ENCODE data around the gene AFF3. TPM values are rescaled to one million over a fixed set of nuclear protein-coding genes. Genes with fewer than 3 reads are reported as not detected.

The AFF3 gene
- total RNA-seq, 2 donors from 2014 or later, result 10.8 to 16.2 TPM

- Histone ChIP-seq H3K4me1 (peaks cover 0 to 18% of the 10 kb centered on the region in 2 donors), H3K36me3 (no peaks in the 10 kb centered on the region), H3K27me3 (no peaks in the 10 kb centered on the region), H3K9me3 (no peaks in the 10 kb centered on the region), H3K4me3 (no peak overlapping the region), H3K27ac (no peak overlapping the region)
- no peak for DNase-seq (ENCODE audit: low spot score)
- TF ChIP-seq, protein P1, sequence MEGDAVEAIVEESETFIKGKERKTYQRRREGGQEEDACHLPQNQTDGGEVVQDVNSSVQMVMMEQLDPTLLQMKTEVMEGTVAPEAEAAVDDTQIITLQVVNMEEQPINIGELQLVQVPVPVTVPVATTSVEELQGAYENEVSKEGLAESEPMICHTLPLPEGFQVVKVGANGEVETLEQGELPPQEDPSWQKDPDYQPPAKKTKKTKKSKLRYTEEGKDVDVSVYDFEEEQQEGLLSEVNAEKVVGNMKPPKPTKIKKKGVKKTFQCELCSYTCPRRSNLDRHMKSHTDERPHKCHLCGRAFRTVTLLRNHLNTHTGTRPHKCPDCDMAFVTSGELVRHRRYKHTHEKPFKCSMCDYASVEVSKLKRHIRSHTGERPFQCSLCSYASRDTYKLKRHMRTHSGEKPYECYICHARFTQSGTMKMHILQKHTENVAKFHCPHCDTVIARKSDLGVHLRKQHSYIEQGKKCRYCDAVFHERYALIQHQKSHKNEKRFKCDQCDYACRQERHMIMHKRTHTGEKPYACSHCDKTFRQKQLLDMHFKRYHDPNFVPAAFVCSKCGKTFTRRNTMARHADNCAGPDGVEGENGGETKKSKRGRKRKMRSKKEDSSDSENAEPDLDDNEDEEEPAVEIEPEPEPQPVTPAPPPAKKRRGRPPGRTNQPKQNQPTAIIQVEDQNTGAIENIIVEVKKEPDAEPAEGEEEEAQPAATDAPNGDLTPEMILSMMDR (IDR thresholded peaks at IDR 0.05), result no peak
Observed at GRCh38 chr2:100015849-100016248, 126.5 kb downstream of the AFF3 start.

GRCh38 chr2:100013892-100014677, 128.3 kb downstream of the AFF3 start:
- no peaks in the 10 kb centered on the region for H3K27me3 ChIP-seq
- H3K36me3 ChIP-seq, result no peaks in the 10 kb centered on the region
- H3K4me3 ChIP-seq, result no peak overlapping the region
- TF ChIP-seq, protein P1 (IDR thresholded peaks at IDR 0.05), result peak in 1 of 2 donors; percentile 27
- no peaks in the 10 kb centered on the region for H3K9me3 ChIP-seq
- peaks cover 0 to 18% of the 10 kb centered on the region in 2 donors for H3K4me1 ChIP-seq
- peak; percentile 61 for DNase-seq (ENCODE audit: low spot score)
- peak overlapping the region; percentile 26 to 63 for H3K27ac ChIP-seq

GRCh38 chr2:100012561-100012960, 129.8 kb downstream of the AFF3 start:
- no peak for DNase-seq (ENCODE audit: low spot score)

GRCh38 chr2:100011272-100011731, 131.1 kb downstream of the AFF3 start:
- H3K27ac ChIP-seq, result no peak overlapping the region
- TF ChIP-seq, protein P1 (IDR thresholded peaks at IDR 0.05), result no peak
- peaks cover 0 to 18% of the 10 kb centered on the region in 2 donors for H3K4me1 ChIP-seq
- no peak for DNase-seq (ENCODE audit: low spot score)
- H3K36me3 ChIP-seq, result peaks cover 3% of the 10 kb centered on the region
- no peaks in the 10 kb centered on the region for H3K9me3 ChIP-seq
- H3K27me3 ChIP-seq, result no peaks in the 10 kb centered on the region
- H3K4me3 ChIP-seq, result no peak overlapping the region

More at GRCh38 chr2:100012561-100012960, 129.8 kb downstream of the AFF3 start:
- Histone ChIP-seq H3K27ac (no peak overlapping the region), H3K36me3 (peaks cover 3% of the 10 kb centered on the region), H3K4me1 (peaks cover 0 to 18% of the 10 kb centered on the region in 2 donors), H3K9me3 (no peaks in the 10 kb centered on the region), H3K27me3 (no peaks in the 10 kb centered on the region), H3K4me3 (no peak overlapping the region)
- TF ChIP-seq, protein P1 (IDR thresholded peaks at IDR 0.05), result no peak

DNA sequence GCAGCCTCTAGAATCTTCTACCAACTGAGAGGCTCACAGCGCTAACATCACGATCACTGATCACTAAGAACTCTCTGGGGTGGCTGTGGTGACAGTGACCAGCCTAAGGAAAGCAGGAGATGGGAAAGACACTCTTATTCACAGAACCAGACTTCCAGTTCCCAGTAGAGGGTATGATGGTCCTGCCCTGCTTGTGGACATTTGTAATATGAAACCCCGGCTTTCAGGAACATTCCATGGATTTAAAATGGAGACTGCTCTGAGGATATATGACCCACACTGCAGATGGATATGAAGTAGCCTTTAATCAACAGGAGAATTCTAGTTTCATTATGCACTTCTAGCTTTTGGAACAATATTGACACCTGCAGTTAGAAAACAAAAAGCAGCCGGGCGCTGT, 131.8 kb downstream of the AFF3 start:
- no peak for DNase-seq (ENCODE audit: low spot score)
- H3K4me1 ChIP-seq, result peaks cover 0 to 18% of the 10 kb centered on the region in 2 donors
- H3K27ac ChIP-seq, result no peak overlapping the region
- H3K9me3 ChIP-seq, result no peaks in the 10 kb centered on the region
- TF ChIP-seq, protein P1 (IDR thresholded peaks at IDR 0.05), result no peak
- no peaks in the 10 kb centered on the region for H3K27me3 ChIP-seq
- no peak overlapping the region for H3K4me3 ChIP-seq
- peaks cover 3% of the 10 kb centered on the region for H3K36me3 ChIP-seq
